Stomach (tissue), 9 donors: ENCODE measurements around the gene CES4A. TPM values are rescaled to one million over a fixed set of nuclear protein-coding genes. Genes with fewer than 3 reads are reported as not detected.
"Not testable (repeated sequence)": the region's sequence is repeated elsewhere in the genome, so short reads cannot be mapped to it uniquely, and the experiment has no call there.

Experiments
- DNase-seq, 2 donors: peaks; one replicate each; pipeline versions ENCODE4 v3.0.0 to v3.0.0-alpha.2; 2013 to 2019
- H3K27ac ChIP-seq, 5 donors: fragments of 200-600 bp in 4 of 5; sonication (generic) in 4 of 5; one replicate each; pipeline ENCODE4 v1.5.1; 2013 to 2019; ENCODE audit warnings: mild to moderate bottlenecking in 1 of 5, moderate library complexity in 1 of 5
- H3K27me3 ChIP-seq, 3 donors: fragments of 200-600 bp; sonication (generic); one replicate each; pipeline ENCODE4 v1.5.1; 2017 to 2019; ENCODE audit warnings: mixed run types in 1 of 3
- H3K36me3 ChIP-seq, 4 donors: fragments of 200-600 bp; sonication (generic); 1 replicate in 3 of 4; 2 replicates in 1 of 4; pipeline ENCODE4 v1.5.1; 2016 to 2019
- H3K4me1 ChIP-seq, 4 donors: fragments of 200-600 bp; sonication (generic); one replicate each; pipeline ENCODE4 v1.5.1; 2016 to 2019
- H3K4me3 ChIP-seq, 4 donors: fragments of 200-600 bp; sonication (generic) in 3 of 4; one replicate each; pipeline ENCODE4 v1.5.1; 2016 to 2019; ENCODE audit warnings: mild to moderate bottlenecking in 1 of 4
- H3K9me3 ChIP-seq, 4 donors: fragments of 200-600 bp; sonication (generic); one replicate each; pipeline ENCODE4 v1.5.1; 2016 to 2019
- EP300 ChIP-seq: sonication (generic); formaldehyde crosslinking; IDR thresholded peaks from one replicate; pipeline ENCODE4 v1.6.1; 2017; ENCODE audit warnings: antibody characterized with exemption
- POLR2A ChIP-seq, 4 donors: fragments of 450-650 bp; IDR thresholded peaks; one replicate each; pipeline ENCODE4 v1.6.1; 2016; ENCODE audit warnings: antibody characterized with exemption in 4 of 4, control low read depth in 2 of 4, mild to moderate bottlenecking in 1 of 4, moderate library complexity in 1 of 4
- POLR2AphosphoS5 ChIP-seq, 3 donors: sonication (generic); formaldehyde crosslinking; IDR thresholded peaks; one replicate each; pipeline ENCODE4 v1.6.1; 2016; ENCODE audit warnings: antibody characterized with exemption in 3 of 3
- WGBS, 5 donors: extraction: QIAGEN DNeasy Blood & Tissue Kit in 3 of 5; methylation state at CpG; one replicate each; pipeline versions ENCODE4 v1.1.5 to v1.1.7; 2013 to 2018; 5-methylcytosine and 5-hydroxymethylcytosine counted together
- intact Hi-C: fragments of 100-400 bp; cut with DNase I; formaldehyde crosslinking; loops from one replicate; pipeline ENCODE4 v1.15.1; 2023; ENCODE audit warnings: low total_unique reads
- polyA plus RNA-seq, 3 donors: library from polyadenylated mRNA; stranded (reverse); fragments of 200-250 nt; gene quantifications; one replicate each; pipeline ENCODE4 v1.2.3, GENCODE V29; 2013
- total RNA-seq, 5 donors: library from RNA; depleted of rRNA; stranded (reverse); fragments of >200 nt; gene quantifications; one replicate each; pipeline versions ENCODE4 v1.1.0 to v1.2.3, GENCODE V29; 2014 to 2016
- TF ChIP-seq, protein P1 (sequence below), 7 experiments: fragments of 450-650 bp in 4 of 7; fragments of 200-600 bp in 3 of 7; sonication (generic) in 3 of 7; IDR thresholded peaks; one replicate each; pipeline ENCODE4 v1.5.1; 2016 to 2019; ENCODE audit warnings: antibody characterized with exemption in 7 of 7, control low read depth in 2 of 7, mild to moderate bottlenecking in 1 of 7
- donor health status: healthy with polysubstance abuse.
- donor health status: Bipolar disorder and iron deficiency.
- donor health status: healthy.

CES4A gene
- total and polyA plus RNA-seq, 8 donors = 3.2 to 22.3 (median 5.5) TPM

DNA sequence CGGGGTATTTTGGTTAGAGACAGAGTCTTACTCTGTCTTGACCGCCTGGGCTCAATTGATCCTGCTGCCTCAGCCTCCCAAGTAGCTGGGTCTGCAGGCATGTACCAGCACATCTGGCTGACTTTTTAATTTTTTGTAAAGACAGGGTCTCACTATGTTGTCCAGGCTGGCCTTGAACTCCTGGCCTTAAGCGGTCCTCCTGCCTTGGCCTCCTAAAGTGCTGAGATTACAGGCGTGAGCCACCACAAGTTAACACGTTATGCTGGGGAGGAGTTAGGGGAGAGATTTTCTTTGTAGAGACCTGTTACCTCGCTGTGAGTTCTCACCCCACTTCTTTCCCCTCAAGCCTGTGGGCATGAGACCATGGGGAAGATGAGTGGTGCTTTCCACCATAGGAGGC lies 1.8 kb upstream of the CES4A start:
- no peak overlapping the region for H3K4me3 ChIP-seq
- WGBS, 5 donors = 75 to 97% (median 93%) methylated on average over 6 of the region's 6 CpGs
- H3K36me3 ChIP-seq = no peaks in the 10 kb centered on the region
- H3K4me1 ChIP-seq = no peaks in the 10 kb centered on the region
- H3K9me3 ChIP-seq = no peaks in the 10 kb centered on the region
- no peaks in the 10 kb centered on the region for H3K27me3 ChIP-seq
- intact Hi-C loops = no loop called here
- no peak for DNase-seq
- no peak overlapping the region for H3K27ac ChIP-seq
- TF ChIP-seq, protein P1, sequence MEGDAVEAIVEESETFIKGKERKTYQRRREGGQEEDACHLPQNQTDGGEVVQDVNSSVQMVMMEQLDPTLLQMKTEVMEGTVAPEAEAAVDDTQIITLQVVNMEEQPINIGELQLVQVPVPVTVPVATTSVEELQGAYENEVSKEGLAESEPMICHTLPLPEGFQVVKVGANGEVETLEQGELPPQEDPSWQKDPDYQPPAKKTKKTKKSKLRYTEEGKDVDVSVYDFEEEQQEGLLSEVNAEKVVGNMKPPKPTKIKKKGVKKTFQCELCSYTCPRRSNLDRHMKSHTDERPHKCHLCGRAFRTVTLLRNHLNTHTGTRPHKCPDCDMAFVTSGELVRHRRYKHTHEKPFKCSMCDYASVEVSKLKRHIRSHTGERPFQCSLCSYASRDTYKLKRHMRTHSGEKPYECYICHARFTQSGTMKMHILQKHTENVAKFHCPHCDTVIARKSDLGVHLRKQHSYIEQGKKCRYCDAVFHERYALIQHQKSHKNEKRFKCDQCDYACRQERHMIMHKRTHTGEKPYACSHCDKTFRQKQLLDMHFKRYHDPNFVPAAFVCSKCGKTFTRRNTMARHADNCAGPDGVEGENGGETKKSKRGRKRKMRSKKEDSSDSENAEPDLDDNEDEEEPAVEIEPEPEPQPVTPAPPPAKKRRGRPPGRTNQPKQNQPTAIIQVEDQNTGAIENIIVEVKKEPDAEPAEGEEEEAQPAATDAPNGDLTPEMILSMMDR (IDR thresholded peaks at IDR 0.05) = no peak
- TF ChIP-seq POLR2A (IDR thresholded peaks at IDR 0.05) (no peak), POLR2AphosphoS5 (IDR thresholded peaks at IDR 0.05) (no peak), EP300 (no peak)

DNA sequence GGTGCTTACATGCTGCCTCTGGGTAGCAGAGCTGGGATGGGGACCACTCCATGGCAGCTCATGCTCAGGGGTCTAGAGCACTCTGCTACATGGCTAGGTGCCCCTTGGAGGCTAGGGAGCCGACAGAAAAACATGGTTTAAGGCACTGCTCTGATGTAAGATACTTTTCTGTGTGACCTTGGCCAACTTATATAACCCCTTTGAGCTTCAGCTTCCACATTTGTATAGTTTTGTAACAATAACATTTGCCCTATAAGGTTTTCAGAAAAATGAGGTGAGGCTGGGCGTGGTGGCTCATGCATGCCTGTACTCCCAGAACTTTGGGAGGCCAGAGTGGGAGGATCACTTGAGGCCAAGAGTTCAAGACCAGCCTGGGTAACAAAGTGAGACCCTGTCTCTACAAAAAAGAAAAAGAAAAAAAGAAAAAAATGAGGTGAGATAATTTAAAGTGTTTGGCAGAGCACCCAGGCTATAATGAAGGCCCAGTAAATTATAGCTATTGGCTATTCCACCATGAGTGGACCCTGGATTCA lies 3.2 kb downstream of the CES4A start:
- intact Hi-C loops = no loop called here
- Histone ChIP-seq H3K4me1 (peaks cover 1 to 10% (median 8%) of the 10 kb centered on the region in 4 donors), H3K4me3 (no peak overlapping the region), H3K27me3 (no peaks in the 10 kb centered on the region), H3K9me3 (no peaks in the 10 kb centered on the region), H3K27ac (no peak overlapping the region), H3K36me3 (no peaks in the 10 kb centered on the region)
- WGBS, 5 donors = 77 to 92% (median 82%) methylated on average over 2 of the region's 2 CpGs
- no peak for DNase-seq
- TF ChIP-seq, protein P1 (IDR thresholded peaks at IDR 0.05) = no peak
- no peak for TF ChIP-seq EP300
- no peak for TF ChIP-seq POLR2A (IDR thresholded peaks at IDR 0.05)
- TF ChIP-seq POLR2AphosphoS5 (IDR thresholded peaks at IDR 0.05) = no peak

- intact Hi-C loops = not testable (repeated sequence)
These were observed 5.2 kb downstream of the CES4A start for GRCh38 chr16:66993558-66993957.

GRCh38 chr16:66996324-66996982 lies 8.1 kb downstream of the CES4A start:
- WGBS, 5 donors = 34 to 53% (median 45%) methylated on average over 5 to 6 of the region's 6 CpGs
- Histone ChIP-seq H3K4me3 (no peak overlapping the region), H3K4me1 (peaks cover 17 to 34% (median 28%) of the 10 kb centered on the region in 4 donors), H3K36me3 (no peaks in the 10 kb centered on the region), H3K9me3 (no peaks in the 10 kb centered on the region), H3K27ac (peak overlapping the region in 4 of 5 donors; percentile 47 to 71 (median 66)), H3K27me3 (no peaks in the 10 kb centered on the region)
- intact Hi-C loops = no loop called here
- TF ChIP-seq, protein P1 (IDR thresholded peaks at IDR 0.05) = no peak
- TF ChIP-seq POLR2AphosphoS5 (IDR thresholded peaks at IDR 0.05) (peak in 2 of 3 donors; percentile 22 to 66), EP300 (no peak)
- DNase-seq = peak; percentile 49 to 56

More at GRCh38 chr16:66993558-66993957, 5.2 kb downstream of the CES4A start:
- peaks cover 5 to 18% (median 11%) of the 10 kb centered on the region in 4 donors for H3K4me1 ChIP-seq
- H3K27me3 ChIP-seq, H3K9me3 ChIP-seq, DNase-seq, H3K36me3 ChIP-seq, H3K4me3 ChIP-seq, H3K27ac ChIP-seq: not testable (repeated sequence)
- 92 to 94% (median 93%) methylated on average over 12 of the region's 12 CpGs for WGBS, 5 donors

DNA sequence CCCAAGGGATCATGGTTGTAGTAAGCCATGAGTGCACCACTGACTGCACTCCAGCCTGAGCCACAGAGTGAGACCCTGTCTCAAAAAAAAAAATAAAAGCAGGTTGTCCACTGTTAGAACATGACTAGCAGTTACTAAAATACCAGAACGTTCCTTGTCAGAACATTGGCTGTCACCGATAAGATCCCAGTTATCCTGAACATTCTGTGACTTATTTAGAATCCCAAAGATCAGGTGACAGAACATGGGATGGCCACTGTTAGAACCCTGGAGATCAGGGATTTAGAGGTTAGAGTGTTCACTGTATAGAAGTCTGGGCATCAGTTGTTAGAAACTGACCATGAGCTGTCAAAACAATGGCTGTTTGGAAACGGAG lies 8.6 kb downstream of the CES4A start:
- Histone ChIP-seq H3K36me3 (no peaks in the 10 kb centered on the region), H3K27me3 (no peaks in the 10 kb centered on the region), H3K4me1 (peaks cover 17 to 35% (median 30%) of the 10 kb centered on the region in 4 donors), H3K4me3 (no peak overlapping the region), H3K27ac (peak overlapping the region in 4 of 5 donors; percentile 47 to 71 (median 66)), H3K9me3 (no peaks in the 10 kb centered on the region)
- 72 to 81% (median 78%) methylated on average over 3 of the region's 3 CpGs for WGBS, 5 donors
- intact Hi-C loops = no loop called here
- no peak for DNase-seq
- TF ChIP-seq, protein P1 (IDR thresholded peaks at IDR 0.05) = no peak
- TF ChIP-seq EP300 (no peak), POLR2AphosphoS5 (IDR thresholded peaks at IDR 0.05) (no peak), POLR2A (IDR thresholded peaks at IDR 0.05) (no peak)
